ENCODE data around the gene MTNR1A.

The MTNR1A gene

DNA sequence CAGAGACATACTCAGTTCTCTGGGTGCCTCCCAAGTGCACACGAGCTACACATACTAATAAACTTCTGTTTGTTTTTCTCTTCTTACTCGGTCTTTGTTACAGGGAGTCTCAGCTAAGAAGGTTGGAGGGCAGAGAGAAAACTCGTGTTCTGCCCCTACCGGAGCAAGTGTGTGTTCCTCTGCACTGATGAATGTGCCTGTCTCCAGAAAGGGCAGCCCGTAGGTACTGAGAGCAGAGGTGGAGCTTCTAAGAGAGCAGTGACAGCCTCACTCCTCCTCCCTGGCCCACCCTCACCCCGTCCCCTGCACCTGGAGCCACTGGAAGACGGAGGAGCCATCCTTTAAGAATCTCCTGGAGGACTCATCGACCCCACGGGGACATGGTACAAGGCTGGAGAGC, 67.6 kb downstream of the MTNR1A start:
- DNase-seq (ENCODE audit: low read depth in 2 of 2), result no peak

DNA sequence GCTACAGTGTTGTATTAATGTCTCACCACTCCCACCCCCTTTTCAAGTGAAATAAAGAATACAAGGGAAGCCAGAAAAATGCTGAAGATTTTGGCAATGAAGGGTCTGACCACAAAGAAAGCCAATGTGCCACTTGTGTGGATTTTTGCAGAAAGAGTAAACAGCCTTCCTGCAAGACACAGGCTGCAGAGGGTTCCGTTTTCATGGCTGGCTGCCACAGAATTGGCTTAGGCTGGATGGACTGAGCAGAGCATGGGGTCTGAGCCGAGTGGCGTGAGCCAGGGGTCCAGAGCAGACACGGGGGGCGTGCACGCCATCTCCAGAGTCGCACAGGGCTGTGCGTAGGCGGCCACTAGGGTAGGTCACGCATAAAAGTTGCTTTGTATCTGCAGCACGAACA, 69.2 kb downstream of the MTNR1A start:
- no peak for DNase-seq (ENCODE audit: low read depth in 2 of 2)

- no peak for DNase-seq (ENCODE audit: low read depth in 2 of 2)
Measured at GRCh38 chr4:186485561-186486062, 69.8 kb downstream of the MTNR1A start.

DNA sequence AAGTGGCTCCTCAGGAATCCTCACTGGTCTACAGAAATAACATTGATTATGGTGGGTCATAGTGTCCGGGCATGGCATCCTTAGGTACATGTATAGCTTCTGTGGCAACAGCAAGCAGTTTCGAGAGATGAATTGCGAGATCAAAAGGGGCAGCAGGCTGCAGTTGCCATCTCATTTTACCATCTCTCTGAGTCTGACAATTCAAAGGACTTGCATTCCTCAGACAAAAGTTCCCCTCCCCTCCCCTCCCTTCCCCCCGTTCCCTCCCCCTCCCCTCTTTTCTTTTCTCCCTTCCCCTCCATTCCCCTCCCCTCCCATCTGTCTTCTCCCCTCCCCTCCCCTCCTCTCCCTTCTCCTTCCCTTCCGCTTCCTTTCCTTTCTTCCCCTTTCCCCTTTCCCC, 70.2 kb downstream of the MTNR1A start:
- no peak for DNase-seq (ENCODE audit: low read depth in 2 of 2)

DNA sequence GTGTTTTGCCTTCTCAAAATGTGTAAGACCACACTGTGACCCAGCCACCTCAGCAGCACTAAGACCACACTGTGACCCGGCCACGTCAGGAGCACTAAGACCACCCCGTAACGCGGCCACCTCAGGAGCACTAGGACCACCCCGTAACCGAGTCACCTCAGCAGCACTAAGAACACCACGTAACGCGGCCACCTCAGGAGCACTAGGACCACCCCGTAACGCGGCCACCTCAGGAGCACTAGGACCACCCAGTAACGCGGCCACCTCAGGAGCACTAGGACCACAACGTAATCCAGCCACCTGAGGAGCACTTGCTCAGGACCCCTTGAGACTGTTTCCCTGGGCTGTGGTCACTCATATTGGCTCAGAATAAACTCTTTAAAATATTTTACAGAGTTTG, 71.7 kb downstream of the MTNR1A start:
- DNase-seq (ENCODE audit: low read depth in 2 of 2), result no peak

All from activated CD8-positive, alpha-beta memory T cell treated with anti-CD3 and anti-CD28 coated beads for 4 hours (primary cell).